Activated CD4-positive, alpha-beta T cell treated with anti-CD3 and anti-CD28 coated beads, Interleukin-2, amount 50 U/mL, for 1 hour (primary cell): ENCODE results near the gene LRRC74B.

Source experiments
- DNase-seq: peaks from one replicate; pipeline ENCODE4 v3.0.0-alpha.2; 2020

LRRC74B gene

GRCh38 chr22:21108379-21109115 is 62.8 kb downstream of the LRRC74B start:
- no peak for DNase-seq
